Thoracic aorta (tissue), 2 donors: ENCODE results near the gene TAS1R1. TPM values are rescaled to one million over a fixed set of nuclear protein-coding genes. Genes with fewer than 3 reads are reported as not detected.

ENCODE experiments used
- ATAC-seq: fragments of 150-250 bp; one replicate; pipeline ENCODE4 v1.8.0; 2017; ENCODE audit warnings: low read depth; ENCODE audit not compliant: insufficient number of reproducible peaks, low FRiP score
- DNase-seq: peaks from one replicate; pipeline ENCODE4 v3.0.0-alpha.2; 2020; ENCODE audit warnings: low spot score
- H3K27ac ChIP-seq, 2 donors: fragments of 200-600 bp; sonication (generic); 1 replicate in 1 of 2; 2 replicates in 1 of 2; pipeline ENCODE4 v1.5.1; 2016; ENCODE audit warnings: mild to moderate bottlenecking in 2 of 2, moderate library complexity in 2 of 2
- H3K27me3 ChIP-seq: fragments of 200-600 bp; sonication (generic); replicated peaks from 2 replicates; pipeline ENCODE4 v1.6.0; 2016; ENCODE audit warnings: mild to moderate bottlenecking; ENCODE audit not compliant: insufficient read depth
- H3K36me3 ChIP-seq: fragments of 200-600 bp; sonication (generic); one replicate; pipeline ENCODE4 v1.5.1; 2016
- H3K4me1 ChIP-seq, 2 donors: fragments of 200-600 bp; sonication (generic); 1 replicate in 1 of 2; 2 replicates in 1 of 2; pipeline versions ENCODE4 v1.5.1 to v1.6.0; 2016; ENCODE audit warnings: low read depth in 2 of 2, mild to moderate bottlenecking in 1 of 2; ENCODE audit not compliant: control insufficient read depth in 1 of 2
- H3K4me3 ChIP-seq: fragments of 200-600 bp; sonication (generic); 2 replicates; pipeline ENCODE4 v1.5.1; 2016; ENCODE audit warnings: mild to moderate bottlenecking
- H3K9me3 ChIP-seq: fragments of 200-600 bp; sonication (generic); 2 replicates; pipeline ENCODE4 v1.5.1; 2016
- total RNA-seq, 2 donors: library from RNA; depleted of rRNA; stranded (reverse); fragments of >200 nt; gene quantifications; one replicate each; pipeline versions ENCODE4 v1.1.0 to v1.2.3, GENCODE V29; 2016
- TF ChIP-seq, protein P1 (sequence below): fragments of 200-600 bp; sonication (generic); IDR thresholded peaks from one replicate; pipeline ENCODE4 v1.5.1; 2019; ENCODE audit warnings: antibody characterized with exemption

TAS1R1 gene
- total RNA-seq, 2 donors from 2014 or later: 0.81 TPM; not detected in 1

- H3K27ac ChIP-seq: peak within 1 kb of the TSS; percentile 93 to 97
- peak within 1 kb of the TSS; percentile 100 for H3K4me3 ChIP-seq
- peaks cover 20 to 35% of the 10 kb centered on the region in 2 donors for H3K4me1 ChIP-seq
- DNase-seq: peak; percentile 96
- H3K36me3 ChIP-seq: peaks cover 4% of the 10 kb centered on the region
- no peaks in the 10 kb centered on the region for H3K27me3 ChIP-seq
- TF ChIP-seq, protein P1, sequence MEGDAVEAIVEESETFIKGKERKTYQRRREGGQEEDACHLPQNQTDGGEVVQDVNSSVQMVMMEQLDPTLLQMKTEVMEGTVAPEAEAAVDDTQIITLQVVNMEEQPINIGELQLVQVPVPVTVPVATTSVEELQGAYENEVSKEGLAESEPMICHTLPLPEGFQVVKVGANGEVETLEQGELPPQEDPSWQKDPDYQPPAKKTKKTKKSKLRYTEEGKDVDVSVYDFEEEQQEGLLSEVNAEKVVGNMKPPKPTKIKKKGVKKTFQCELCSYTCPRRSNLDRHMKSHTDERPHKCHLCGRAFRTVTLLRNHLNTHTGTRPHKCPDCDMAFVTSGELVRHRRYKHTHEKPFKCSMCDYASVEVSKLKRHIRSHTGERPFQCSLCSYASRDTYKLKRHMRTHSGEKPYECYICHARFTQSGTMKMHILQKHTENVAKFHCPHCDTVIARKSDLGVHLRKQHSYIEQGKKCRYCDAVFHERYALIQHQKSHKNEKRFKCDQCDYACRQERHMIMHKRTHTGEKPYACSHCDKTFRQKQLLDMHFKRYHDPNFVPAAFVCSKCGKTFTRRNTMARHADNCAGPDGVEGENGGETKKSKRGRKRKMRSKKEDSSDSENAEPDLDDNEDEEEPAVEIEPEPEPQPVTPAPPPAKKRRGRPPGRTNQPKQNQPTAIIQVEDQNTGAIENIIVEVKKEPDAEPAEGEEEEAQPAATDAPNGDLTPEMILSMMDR: no peak
- ATAC-seq: peak; percentile 96
- no peaks in the 10 kb centered on the region for H3K9me3 ChIP-seq
Measured at GRCh38 chr1:6613361-6614018, 58.4 kb downstream of the TAS1R1 start, which contains the start of gene PHF13. TSS of gene PHF13 (plus strand) at chr1:6613731. CDS start at chr1:6614067, 336 bp downstream.

DNA sequence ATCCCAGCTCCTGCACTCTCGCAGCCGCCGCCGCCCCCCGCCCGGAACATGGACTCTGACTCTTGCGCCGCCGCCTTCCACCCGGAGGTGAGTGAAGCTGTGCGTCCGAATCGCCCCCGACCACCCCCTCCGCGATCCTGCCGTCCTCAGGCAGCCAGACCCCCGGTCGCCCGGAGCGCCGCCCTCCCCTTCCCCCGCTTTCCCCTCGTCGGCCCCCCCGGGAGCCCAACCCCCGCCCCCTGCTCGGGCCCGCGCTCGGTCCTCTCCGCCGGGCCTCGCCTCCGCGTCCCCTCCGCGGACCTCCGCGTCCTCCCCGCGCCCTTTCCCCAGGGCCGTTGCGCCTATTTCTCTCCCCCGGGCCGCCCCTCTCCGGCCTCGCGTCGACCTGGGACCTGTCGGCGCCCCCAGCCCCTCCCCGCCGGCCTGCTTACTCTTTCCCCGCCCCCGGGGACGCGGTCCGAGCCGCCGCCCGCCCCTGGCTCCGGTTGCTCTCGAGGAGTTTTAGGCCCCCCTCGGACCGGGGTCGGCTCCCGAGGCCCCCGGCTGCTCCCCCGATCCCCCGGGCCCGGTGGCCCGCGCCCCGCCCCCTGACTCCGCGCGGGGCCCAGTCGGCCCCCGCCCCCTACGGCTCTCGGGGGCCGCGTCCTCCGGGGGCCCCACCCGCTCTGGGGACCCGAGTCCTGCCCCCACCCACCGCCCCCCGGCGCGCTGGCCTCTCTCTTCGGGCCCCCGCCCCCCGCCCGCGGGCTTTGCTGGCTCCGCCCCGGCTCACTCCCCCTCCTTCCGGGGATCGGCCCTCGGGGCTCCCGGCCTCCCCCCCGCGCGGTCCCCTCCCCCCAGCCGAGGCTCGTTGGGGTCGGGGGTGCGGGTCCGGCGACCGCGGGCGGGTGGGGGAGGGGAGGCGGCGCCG is 59.2 kb downstream of the TAS1R1 start:
- peak overlapping the region; percentile 100 for H3K4me3 ChIP-seq
- no peak for ATAC-seq
- H3K36me3 ChIP-seq: peaks cover 4% of the 10 kb centered on the region
- H3K27ac ChIP-seq: peak overlapping the region; percentile 93 to 96
- DNase-seq: no peak
- TF ChIP-seq, protein P1: no peak
- no peaks in the 10 kb centered on the region for H3K9me3 ChIP-seq
- no peaks in the 10 kb centered on the region for H3K27me3 ChIP-seq
- H3K4me1 ChIP-seq: peaks cover 20 to 35% of the 10 kb centered on the region in 2 donors

DNA sequence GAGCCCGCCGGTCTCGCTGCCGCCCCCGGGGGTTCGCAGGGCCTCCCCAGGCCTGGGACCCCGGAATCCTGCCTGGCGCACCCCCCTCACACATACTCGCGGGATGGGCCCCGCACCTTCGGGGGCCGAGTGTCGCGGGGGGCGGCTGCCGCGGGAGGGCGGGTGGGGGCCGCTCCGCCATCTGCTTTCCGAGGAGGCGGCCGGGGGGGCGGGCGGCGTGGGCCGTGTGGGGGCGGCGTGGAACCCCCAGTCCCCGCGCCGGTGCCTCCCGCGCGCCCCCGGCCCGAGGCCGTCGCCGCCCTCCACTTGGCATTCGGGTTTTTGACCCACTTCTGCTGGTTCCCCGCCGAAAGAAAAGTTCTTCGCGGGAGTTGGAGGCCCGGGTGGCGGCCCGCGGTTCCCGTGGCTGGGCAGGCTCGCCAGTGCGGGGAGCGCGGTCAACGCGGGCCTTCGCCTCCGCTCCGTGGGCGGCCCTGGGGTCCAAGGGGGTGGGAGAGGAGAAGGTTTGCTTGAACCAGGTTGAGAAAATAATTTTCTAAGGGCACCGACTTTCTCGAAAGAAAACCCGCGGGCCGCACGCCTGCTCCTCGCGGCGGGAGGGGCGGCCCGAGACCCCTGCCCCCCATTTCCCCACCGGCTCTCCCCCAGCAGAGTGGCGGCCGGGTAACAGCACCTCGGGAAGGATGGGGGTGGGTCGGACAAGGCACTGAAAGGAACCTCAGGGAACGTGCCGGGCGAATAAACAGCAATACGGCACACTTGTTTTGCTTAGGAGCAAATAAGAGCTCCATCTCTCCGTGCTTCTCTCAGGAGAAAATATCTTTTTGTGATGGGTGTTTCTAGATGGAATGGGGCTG is 60.0 kb downstream of the TAS1R1 start:
- ATAC-seq (no peak), DNase-seq (no peak)
- peak overlapping the region; percentile 71 to 96 for H3K27ac ChIP-seq
- H3K4me3 ChIP-seq: peak overlapping the region; percentile 100
- H3K36me3 ChIP-seq: peaks cover 12% of the 10 kb centered on the region
- H3K9me3 ChIP-seq: no peaks in the 10 kb centered on the region
- peaks cover 14 to 33% of the 10 kb centered on the region in 2 donors for H3K4me1 ChIP-seq
- TF ChIP-seq, protein P1: no peak
- no peaks in the 10 kb centered on the region for H3K27me3 ChIP-seq

DNA sequence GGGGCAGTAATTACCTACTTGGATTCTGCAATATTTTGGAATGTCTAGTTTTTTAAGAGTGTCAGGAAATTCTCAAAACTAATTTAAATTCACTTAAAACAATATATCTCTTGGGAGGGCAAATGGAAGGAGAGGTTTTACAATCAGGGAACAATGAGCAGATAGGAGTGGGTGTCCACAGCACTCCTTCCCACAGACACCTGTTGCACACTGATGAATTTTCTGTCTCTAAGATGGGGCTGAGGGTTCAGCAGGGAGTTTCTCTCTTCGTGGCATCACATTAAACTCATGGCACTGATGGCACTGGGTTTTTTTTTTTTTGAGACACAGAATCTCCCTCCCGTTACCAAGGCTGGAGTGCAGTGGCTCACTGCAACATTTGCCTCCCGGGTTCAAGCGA is 63.9 kb downstream of the TAS1R1 start:
- TF ChIP-seq, protein P1: no peak
- Histone ChIP-seq H3K4me1 (peaks cover 4 to 10% of the 10 kb centered on the region in 2 donors), H3K36me3 (peaks cover 38% of the 10 kb centered on the region), H3K9me3 (no peaks in the 10 kb centered on the region), H3K4me3 (no peak overlapping the region), H3K27me3 (no peaks in the 10 kb centered on the region), H3K27ac (no peak overlapping the region)
- DNase-seq (no peak), ATAC-seq (no peak)
